GM19463 (cell line): ENCODE measurements around the gene CLCN4.

ENCODE experiments used
- ATAC-seq: cut with Tn5 transposase; IDR thresholded peaks from one replicate; pipeline ENCODE4 v1.9.1; 2021; ENCODE audit warnings: mild to moderate bottlenecking, moderate library complexity; ENCODE audit not compliant: unreplicated experiment

Gene CLCN4

DNA sequence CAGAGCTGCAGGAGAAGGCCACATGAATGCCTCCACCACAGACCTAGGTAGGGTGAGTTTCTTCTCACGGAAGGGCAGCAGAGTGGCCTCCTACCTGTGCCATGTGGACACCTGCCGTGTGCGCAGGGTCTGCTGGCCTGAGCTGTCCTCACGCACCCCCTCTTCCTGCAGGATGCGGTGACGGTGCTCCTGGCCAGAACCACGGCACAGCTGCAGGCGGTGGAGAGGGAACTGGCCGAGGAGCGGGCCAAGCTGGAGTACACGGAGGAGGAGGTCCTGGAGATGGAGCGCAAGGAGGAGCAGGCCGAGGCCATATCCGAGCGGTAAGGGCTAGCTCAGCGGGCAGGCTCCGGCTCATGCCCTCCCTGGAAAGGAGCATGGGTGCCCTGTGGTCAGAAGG lies 28.4 kb upstream of the CLCN4 start:
- no peak for ATAC-seq

DNA sequence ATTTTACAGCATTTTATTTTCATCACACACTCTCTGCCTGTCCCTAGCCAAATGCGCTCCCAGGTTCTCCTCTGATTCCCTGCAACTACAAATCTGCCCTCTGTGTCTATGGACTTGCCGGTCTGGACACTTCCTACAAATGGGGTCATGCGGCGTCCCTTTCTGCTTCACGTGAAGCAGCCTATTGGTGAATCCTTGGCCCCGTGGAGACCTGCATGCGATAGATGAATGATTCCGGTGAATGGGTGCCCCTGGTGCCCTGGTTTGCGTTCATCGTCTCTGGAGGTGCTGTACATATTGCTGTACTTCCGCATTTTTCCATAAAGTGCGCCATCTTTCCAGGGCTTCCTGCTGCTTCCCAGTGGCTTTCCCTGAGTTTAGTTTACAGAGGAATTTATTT lies 27.5 kb upstream of the CLCN4 start:
- no peak for ATAC-seq

DNA sequence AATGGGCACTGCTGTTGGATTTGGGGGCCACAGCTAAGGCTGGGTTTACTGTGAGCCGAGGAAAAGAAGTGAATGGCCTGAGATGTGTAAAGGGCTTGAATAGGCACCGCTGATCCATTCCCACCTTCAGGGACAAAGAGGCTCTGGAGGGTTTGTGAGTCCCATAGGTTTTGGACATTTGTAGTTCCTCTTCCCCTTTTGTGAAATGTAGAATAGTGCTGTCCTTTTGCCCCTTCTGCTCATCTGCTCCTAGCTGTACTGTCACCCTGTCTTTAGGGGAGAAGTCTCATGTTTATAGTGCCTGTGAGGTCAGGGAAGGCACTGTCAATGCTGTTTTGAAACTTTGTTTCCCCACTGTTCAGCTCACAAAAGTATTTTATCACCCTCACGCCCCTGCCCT lies 26.4 kb upstream of the CLCN4 start:
- ATAC-seq, result no peak

DNA sequence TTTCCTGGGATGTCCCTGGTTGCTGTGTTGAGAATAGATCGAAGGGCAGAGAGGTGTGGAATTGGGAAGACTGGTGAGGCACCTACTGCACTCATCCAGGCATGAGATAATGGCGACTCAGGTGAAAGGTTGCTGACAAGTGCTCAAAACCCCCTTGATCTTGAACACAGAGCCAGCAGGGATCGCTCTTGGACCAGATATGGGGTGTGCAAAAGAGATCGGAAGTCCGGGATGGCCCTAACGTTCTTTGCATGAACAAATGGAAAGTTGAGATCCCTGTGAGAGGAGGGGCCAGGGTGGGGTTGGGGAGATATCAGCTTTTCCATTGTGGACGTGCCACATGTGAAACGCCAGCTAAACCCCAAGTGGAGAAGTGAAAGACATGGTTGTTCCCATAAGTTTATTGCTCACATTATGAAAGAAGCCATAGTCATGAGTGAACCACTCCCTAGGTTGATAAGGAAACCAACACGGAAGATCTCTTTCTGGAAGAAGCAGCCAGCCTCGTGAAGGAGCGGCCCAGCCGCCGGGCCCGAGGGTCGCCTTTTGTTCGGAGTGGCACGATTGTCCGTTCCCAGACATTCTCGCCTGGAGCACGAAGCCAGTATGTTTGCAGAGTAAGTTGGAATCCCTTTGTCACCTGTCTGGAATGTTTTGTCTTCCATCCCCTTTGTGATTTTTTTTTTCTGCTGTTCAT lies 22.6 kb upstream of the CLCN4 start:
- ATAC-seq, result no peak

DNA sequence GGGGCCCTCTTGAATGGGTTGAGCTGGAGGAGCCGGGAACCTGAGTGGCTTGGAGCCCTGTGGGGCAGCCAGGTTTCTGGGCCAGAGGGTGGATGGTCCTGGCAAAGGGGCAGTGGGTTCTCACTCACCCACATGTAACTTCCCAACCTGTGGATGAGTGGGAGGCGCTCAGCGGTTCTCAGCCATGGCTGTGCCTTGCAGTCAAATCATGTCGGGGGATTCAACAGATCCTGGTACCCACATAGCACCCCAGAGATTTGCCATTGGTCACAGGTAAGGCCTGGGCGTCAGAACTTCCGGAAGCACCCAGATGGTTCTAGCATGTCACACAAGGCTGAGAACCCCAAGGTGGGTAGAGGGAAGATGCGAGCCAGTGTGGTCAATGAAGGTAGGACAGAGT lies 21.9 kb upstream of the CLCN4 start:
- ATAC-seq, result no peak

DNA sequence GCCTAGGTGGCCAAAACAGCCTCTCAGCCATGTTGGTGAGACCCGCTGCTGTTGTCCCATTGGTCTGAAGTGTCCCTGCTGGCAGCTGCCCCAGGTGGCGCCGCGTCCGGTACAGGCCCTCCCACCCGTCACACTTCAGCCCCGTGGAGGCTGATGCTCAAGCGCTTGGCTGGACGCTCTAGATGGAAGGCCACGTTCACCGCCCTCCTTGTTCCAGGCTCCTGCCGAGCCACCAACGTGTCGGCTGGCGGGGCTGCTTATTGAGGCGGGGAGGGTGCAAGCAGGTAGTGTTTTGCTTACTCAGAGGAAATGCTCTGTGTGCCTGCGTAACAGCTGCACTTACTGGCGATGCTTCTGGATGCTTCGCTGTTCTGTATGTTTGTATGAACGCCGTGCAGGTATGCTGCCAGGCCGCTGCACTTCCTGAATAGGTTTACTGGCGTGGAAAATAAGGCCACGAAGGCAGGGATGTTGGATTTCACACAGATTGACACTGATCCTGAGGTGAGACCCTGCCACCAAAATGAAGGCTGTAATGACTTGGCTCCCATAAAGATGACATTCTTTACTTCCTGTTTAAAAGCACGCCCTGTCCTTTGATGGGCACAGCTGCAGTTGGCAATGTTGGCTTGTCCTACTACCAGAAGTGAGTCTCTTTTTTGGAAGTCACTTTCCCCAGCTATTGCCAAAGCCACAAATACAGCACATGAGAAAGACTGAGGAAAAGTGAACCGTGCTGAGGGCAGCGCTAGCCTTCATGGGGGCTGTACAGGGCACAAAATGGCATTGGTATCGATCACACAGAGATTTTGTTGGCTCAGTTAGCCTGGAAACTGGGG lies 21.0 kb upstream of the CLCN4 start:
- ATAC-seq, result no peak

DNA sequence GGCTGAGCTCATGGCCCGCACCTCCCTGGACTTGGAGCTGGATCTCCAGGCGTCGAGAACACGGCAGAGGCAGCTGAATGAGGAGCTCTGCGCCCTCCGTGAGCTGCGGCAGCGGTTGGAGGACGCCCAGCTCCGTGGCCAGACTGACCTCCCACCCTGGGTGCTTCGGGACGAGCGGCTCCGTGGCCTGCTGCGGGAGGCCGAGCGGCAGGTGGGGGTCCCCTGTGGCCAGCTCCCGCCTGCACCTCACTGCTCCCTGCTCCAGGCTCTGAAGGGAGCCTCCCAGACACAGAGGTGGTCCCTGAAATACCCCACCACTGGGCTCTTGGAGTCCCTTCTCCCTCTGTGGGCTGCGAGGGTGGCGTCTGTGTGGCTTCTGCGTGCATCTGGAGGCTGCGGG lies 18.0 kb upstream of the CLCN4 start:
- no peak for ATAC-seq

DNA sequence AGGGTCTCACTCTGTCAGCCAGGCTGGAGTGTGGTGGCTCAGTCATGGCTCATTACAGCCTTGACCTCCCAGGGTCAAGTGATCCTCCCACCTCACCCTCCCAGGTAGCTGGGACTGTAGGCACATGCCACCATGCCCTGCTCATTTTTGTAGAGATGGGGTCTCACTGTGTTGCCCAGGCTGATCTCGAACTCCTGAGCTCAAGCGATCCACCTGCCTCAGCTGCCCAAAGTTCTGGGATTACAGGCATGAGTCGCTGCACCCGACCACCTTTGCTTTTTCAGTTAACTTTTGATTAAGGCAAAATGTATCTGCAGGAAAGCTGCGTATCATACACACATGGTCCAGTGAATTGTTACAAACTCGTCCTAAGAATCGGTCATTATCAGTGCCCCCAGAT lies 16.5 kb upstream of the CLCN4 start:
- no peak for ATAC-seq

DNA sequence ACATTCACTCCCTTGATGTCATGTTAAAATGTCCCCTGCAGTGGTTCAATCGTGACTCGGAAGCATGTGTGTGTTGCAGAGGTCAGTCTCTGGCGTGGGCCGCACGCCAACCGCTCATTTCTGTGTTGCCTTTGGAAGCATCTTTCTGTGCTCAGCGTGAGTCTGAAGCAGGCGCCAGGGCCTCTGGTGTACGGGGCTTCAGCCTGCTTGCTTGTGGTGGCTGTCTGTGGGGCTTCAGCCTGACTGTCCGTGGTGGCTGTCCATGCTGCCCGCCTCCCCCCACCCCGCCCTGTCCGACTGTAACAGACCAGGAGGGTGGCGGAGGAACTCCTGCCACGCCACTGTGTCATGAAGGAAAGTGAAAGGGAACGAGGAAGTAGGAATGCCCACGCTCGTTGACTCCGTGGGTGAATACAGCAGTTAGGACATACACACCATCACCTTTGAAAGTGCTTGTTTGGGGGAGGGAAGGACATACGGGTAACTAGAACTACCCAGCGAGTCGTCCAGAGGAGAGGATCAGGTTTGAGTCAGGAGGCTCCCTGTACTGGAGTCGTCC lies 14.7 kb upstream of the CLCN4 start:
- no peak for ATAC-seq

DNA sequence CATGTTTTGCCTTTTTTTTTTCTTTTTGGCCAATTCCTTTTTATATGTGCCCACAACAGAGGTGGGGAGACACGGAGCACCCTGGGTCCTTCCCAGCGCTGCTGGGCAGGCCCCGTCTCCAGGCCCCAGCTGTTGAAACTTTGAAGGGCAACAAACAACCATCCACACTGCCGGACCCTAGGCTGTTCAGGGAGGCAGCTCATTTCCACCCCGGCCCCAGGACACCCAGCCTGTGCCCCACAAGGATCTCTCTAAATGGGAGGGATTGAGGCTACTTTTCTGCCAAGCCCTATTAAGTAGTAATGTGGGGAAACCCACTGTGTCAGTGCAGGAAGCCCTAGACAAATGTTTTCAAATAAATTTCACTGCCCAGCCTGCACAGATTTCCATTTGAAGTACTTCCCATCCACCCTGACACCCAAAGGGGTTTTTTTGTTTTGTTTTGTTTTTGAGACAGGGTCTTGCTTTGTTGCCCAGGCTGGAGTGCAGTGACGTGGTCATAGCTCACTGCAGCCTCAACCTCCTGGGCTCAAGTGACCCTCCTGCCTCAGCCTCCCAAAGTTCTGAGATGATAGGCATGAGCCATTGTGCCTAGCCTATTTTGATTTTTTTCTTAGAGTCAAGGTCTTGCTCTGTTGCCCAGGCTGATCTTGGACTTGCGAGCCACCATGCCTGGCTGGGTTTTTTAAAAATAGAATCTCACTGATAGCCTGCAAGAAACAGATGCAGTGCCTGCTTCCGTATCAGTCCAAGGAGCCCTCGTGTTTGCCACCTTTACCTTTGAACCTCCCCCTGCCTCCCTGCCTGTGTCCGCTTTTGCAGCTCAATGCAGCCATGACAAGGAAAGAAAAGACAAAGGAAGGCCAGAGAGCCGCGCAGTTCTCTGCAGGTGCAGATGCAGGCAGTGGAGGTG lies 13.4 kb upstream of the CLCN4 start:
- ATAC-seq, result no peak

DNA sequence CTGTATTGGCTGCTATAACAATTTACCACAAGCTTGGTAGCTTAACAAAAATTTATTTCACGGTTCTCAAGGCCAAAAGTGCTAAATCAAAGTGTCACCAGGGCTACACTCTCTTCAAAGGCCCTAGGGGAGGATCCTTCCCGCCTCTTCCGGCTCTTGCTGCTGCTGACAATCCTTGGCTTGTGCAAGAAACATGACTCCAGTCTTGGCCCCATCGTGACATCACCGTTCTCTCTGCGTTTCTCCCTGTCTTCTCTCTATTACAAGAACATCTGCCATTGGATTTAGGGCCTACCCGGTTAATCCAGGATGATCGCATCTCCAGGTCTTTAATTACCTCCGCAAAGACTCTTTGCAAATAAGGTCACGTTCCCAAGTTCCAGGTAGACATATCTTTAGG lies 10.4 kb upstream of the CLCN4 start:
- no peak for ATAC-seq

DNA sequence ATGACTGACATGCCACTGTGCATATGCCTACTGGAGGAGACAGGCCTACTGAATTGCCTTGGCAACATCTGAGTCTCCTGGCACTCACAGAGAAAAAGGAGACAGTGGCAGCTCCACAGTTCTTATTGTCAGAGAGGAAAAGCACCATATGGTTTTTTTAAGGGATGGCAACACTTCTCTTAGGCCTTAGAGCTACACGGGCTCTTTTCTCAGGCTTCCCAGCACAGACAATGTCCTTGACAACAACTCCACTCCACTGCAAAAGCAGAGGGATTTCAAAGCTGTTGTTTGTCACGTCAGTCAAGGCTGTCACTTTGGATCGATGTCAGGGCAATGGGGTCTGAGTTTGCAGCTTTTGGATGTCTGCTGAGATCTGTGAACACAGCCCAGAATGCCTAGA lies 4.7 kb upstream of the CLCN4 start:
- no peak for ATAC-seq

DNA sequence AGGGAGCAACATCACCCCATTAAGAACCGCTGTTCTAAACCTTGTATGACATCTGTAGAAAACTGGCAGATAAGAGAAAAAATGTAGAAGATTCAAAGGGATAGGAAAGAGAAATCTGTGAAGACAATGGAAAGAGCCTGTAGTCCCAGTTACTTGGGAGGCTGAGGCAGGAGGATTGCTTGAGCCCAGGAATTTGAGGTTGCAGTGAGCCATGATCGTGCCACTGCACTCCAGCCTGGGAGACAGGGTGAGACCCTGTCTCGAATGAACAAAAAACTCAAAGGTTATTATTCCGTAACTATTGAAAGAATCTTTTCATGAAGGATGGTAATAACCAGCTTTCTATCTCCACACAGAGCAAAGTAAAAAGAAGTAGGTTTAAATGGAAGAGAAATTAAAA lies 1.6 kb upstream of the CLCN4 start:
- no peak for ATAC-seq

DNA sequence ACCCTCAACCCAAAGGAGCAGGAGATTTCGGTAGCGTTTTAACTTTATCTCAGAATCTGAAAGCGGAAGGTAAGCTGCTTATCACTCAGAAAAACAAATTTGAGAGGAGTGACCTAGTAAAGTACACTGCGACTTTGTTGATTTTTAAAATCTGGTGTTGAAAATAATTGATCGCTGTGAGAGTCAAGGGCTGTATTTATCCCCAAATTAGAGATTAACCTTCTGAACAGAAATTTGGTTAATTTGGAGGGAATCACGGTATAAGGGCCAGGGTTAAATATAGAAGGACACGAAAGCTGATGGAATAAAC lies 212 bp downstream of the CLCN4 start:
- ATAC-seq, result no peak

DNA sequence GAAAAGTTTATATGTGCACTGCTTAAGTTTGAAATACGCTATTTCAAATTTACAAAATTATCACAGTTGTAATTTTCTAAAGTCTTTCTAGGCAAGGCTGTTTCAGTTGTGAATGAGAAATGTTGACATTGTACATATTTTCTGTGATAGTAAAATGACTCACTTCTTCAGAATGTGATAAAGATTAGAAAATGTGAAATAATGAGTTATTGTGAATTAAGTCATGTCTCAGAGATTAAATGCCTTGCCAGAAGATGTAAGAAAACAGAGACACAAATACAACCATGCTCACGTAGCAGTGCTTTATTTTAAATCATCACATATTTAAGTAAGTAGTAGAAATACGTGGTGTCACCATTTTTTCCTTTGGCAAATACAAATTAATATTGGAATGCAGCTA lies 768 bp downstream of the CLCN4 start:
- no peak for ATAC-seq

DNA sequence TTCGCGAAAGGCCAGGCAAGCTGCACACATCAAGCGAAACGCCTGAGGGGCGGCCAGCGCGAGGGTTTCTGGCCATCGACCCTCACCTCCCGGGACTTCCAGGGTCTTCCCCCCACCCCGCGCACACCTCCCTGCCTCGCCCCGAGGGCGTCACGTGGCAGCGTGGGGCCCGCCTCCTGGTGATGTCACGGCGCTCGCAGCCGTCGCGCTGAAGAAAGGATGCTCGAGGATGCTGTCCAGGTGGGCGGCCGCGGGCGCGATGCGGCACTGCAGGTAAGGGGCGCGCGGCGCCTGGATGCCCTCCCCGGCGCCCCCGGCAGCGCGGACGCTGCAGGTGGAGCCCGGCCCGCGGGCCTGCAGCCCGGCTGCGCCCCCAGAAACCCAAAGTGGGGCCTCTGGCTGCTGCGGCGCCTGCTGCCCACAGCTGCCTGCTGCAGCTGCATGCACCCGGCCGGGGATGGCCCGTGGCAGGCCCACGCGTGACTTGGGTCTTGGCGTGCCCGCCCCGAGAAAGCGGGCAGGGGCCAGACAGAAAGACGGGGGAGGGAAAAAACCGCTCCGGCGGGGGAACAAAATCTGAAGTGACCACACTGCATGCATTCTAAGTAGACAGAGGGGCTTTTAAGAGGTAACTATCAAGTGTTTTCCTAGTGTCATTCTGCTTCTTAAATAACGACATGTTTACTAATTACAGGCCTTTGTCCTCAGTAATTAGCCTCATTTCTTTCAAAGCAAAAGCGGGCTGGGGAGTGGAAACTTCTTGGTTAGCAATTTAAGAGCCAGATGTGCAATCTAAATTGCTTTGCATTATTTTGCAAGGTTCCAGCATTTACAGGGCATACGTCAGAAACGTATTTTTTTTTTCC lies 1.7 kb downstream of the CLCN4 start:
- no peak for ATAC-seq

DNA sequence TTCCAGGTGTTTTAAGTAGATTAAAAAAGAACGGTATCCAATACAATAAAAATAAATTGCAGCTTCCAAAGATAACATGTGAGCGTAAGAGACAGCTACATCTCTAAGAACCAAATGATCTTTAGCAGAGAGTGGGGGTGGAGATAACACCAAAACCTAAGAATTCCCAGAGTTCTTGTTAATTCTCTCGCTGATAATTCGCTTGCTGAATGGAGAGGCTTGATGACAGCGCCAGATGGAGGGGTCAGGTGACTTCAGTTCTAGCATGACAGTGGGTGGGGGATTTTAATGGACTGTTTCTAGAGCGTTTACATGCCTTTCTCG lies 2.3 kb downstream of the CLCN4 start:
- ATAC-seq, result no peak

DNA sequence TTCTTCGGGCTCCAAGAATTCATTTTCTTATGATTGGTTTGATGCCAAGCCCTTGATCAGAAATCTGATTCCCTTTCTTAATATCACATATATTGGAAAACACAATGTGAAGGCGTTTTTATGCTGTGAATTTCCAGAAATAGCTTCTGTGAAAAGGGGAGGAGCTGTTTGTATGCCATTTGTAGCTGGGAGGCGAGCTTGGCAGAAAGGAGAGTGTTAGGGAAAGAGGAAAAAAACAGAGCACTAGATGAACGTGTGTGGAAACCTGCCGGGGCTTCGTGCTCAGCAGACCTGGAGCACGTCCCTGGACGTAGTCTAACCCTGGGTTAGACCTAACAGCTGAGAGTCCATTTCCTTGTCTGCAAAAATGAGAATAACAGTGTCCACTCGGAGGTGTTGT lies 3.4 kb downstream of the CLCN4 start:
- ATAC-seq, result no peak

DNA sequence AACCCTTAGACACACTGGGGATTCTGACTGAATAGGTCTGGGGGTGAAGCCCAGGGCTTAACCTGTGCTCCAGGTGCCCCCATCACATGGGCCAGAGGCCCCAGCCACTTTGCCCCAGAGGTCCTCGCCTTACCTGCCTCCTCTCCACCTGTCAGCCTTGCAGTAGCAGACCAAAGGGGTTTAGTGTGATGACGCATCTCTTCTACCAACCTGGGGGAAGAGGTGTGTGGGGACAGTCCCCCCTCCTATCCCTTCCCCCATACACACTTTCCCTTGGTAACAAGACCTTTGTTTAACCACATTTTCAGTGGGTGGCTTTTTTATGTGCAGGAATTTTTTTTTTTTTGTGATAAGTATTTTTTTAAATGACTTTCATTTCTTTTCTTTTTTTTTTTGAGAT lies 6.3 kb downstream of the CLCN4 start:
- no peak for ATAC-seq

DNA sequence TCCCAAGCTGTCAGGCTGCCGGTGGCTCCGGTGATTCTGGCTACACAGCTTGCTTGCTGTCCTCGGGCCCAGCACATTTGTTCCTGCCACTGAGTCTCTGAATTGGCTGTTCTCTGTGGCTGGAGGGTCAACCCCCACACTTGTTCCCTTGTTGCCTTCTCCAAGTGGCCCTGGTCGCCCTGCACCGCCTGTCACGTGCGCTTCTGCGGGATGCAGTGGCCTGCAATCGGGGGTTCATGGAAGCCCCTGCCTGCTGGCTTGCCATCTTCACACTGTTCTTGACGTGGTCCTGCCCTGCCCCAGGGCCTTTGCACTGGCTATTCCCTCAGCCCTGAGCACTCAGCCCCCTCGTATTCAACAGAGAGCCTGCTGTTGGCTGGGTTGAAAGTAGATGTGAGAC lies 8.1 kb downstream of the CLCN4 start:
- no peak for ATAC-seq
